AG04449 (cell line): ENCODE measurements around the gene CTSK.

Experiments
- CTCF ChIA-PET: fragments of 350-600 bp; formaldehyde crosslinking; extraction: SDS; loops from one replicate; lab custom pipeline; 2021; ENCODE audit warnings: antibody characterized with exemption; lab: Yijun Ruan, JAX
- POLR2A ChIA-PET: fragments of 400-600, 350-600 bp; formaldehyde crosslinking; extraction: SDS; loops from one replicate; lab custom pipeline; 2020; ENCODE audit warnings: antibody characterized with exemption, inconsistent platforms; lab: Yijun Ruan, JAX
- DNase-seq: peaks from one replicate; pipeline ENCODE4 v3.0.0-alpha.2; 2010; ENCODE audit warnings: low read depth, low spot score
- H3K4me3 ChIP-seq: 2 replicates; pipeline ENCODE4 v1.5.1; 2011; ENCODE audit warnings: low read depth, mild to moderate bottlenecking, control low read depth, low read length
- CTCF ChIP-seq: IDR thresholded peaks from one replicate; pipeline ENCODE4 v1.5.1; 2011; ENCODE audit warnings: mild to moderate bottlenecking, moderate library complexity, low read length, control low read depth, inconsistent platforms; ENCODE audit not compliant: insufficient read depth; ENCODE audit errors: missing control alignments

CTSK gene

GRCh38 chr1:150808846-150809245 is 786 bp upstream of the CTSK start:
- CTCF ChIA-PET: interaction anchor here (0.7 to 3.5 kb wide), 7 partner anchors 12 to 553 kb away, joined by 3 to 26 read pairs (median 5); no protein-coding TSS in a partner anchor
- DNase-seq: no peak
- H3K4me3 ChIP-seq: no peak overlapping the region
- POLR2A ChIA-PET: interaction anchor here (1.4 kb wide), 1 partner anchor 231 kb away, joined by 8 read pairs; no protein-coding TSS in a partner anchor
- no peak for TF ChIP-seq CTCF

- ChIA-PET POLR2A (interaction anchor here (0.8 kb wide), 1 partner anchor 228 kb away, joined by 3 read pairs; the partner anchor contains the start of gene MCL1), CTCF (interaction anchor here (1.0 to 3.5 kb wide), 4 partner anchors 13 to 247 kb away, joined by 5 to 26 read pairs (median 6); no protein-coding TSS in a partner anchor)
- DNase-seq: no peak
- no peak for TF ChIP-seq CTCF
- peak overlapping the region; percentile 45 for H3K4me3 ChIP-seq
Measured at GRCh38 chr1:150807249-150808023, 624 bp downstream of the CTSK start.

- DNase-seq: no peak
- CTCF ChIA-PET: interaction anchor here (0.6 to 0.8 kb wide), 2 partner anchors 10 to 246 kb away, joined by 3 read pairs; no protein-coding TSS in a partner anchor
- H3K4me3 ChIP-seq: no peak overlapping the region
- TF ChIP-seq CTCF: no peak
- POLR2A ChIA-PET: interaction anchor here (0.8 kb wide), 1 partner anchor 228 kb away, joined by 4 read pairs; no protein-coding TSS in a partner anchor
Measured at GRCh38 chr1:150805899-150806298, 2.2 kb downstream of the CTSK start.

- POLR2A ChIA-PET: no interaction called here
- no peak for DNase-seq
- H3K4me3 ChIP-seq: no peak overlapping the region
- no peak for TF ChIP-seq CTCF
- CTCF ChIA-PET: interaction anchor here (1.4 kb wide), 1 partner anchor 244 kb away, joined by 4 read pairs; no protein-coding TSS in a partner anchor
Measured at GRCh38 chr1:150804671-150805070, 3.4 kb downstream of the CTSK start.

GRCh38 chr1:150799089-150799488 is 9.0 kb downstream of the CTSK start:
- CTCF ChIA-PET: interaction anchor here (1.2 kb wide), 1 partner anchor 238 kb away, joined by 3 read pairs; no protein-coding TSS in a partner anchor
- no peak for TF ChIP-seq CTCF
- no peak for DNase-seq
- H3K4me3 ChIP-seq: no peak overlapping the region
- POLR2A ChIA-PET: no interaction called here

- DNase-seq: no peak
- H3K4me3 ChIP-seq: no peak overlapping the region
- ChIA-PET CTCF (interaction anchor here (1.2 kb wide), 1 partner anchor 238 kb away, joined by 3 read pairs; no protein-coding TSS in a partner anchor), POLR2A (no interaction called here)
- no peak for TF ChIP-seq CTCF
Measured at GRCh38 chr1:150798525-150798924, 9.5 kb downstream of the CTSK start.
